COLO668 (cell line): ENCODE data around the gene JMJD1C.
"Not testable (repeated sequence)": the region's sequence is repeated elsewhere in the genome, so short reads cannot be mapped to it uniquely, and the experiment has no call there.

Source experiments
- DNase-seq: peaks from one replicate; lab custom pipeline; 2025; ENCODE audit not compliant: unreplicated experiment; lab: John Stamatoyannopoulos, UW

JMJD1C gene

DNA sequence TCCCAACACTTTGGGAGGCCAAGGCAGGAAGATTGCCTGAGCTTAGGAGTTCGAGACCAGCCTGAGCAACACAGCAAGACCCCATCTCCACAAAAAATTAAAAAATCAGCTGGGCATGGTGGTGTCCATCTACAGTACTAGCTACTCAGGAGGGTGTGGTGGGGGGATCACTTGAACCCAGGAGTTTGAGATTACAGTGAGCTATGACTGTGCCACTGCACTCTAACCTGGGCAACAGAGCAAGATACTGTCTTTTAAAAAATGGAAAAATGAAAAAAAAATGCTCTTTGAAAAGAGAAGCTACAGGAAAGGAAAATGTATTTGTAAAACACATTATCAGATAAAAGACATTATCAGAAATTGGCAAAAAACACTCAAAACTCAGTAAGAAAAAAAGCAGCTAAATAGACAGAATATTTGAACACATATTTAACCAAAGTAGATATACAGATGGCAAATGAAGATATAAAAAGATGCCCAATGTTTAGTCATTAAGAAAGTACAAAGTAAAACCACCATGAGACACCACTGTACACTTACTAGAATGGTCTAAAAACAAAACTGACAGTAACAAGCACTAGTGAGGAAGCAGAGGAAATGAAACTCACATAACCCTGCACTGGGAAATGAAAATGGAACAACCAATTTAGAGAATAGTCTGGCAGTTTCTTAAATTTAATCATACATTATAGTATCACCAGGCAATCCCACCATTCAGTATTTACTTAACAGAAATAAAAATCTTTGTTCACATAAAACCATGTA lies 292.1 kb downstream of the JMJD1C start:
- no peak for DNase-seq

DNA sequence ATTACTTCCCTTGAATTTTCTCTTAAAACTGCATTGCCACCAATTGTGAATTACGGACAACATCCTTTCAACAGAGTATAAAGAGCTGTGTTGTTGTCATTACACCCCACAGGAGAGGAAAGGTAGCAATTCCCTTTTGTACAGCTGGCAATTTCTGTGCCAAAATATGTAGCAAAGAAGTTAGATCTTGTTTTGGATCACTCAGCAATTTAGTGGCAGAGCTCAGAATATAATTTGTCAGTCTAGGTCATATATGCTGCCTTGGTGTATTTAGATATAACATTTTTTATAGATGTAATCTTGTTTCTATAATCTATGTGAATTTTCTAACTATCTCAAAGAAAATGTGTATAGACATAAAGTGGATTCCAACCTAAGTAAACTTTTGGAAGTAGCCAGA lies 293.9 kb downstream of the JMJD1C start:
- DNase-seq = no peak

DNA sequence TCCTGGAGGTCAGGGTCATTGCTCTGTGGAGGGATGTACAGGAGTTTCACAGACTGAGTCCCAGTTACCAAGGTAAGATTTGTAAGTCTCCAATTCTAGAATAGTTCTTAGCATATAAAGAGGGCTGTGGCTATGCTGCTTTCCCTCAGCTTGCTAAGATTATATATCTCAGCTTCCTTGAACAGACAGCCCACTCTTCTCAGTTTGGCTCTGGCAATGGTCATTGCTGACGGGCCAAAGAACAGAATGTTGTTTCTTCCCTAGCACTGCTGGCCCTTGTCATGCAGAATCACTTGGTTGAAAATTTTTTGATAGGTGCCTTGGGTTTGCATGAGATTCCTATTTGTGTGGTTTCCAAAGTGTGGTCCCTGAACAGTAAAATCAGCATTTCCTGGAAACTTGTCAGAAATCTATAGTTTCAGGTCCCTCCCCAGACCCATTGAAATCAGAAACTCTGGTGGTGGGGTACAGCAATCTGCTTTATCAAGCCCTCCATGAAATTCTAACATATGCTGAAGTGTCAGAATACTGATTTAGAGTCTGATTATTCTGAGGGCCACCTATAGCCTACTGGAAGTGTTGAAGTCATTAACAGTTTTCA lies 294.4 kb downstream of the JMJD1C start:
- no peak for DNase-seq

DNA sequence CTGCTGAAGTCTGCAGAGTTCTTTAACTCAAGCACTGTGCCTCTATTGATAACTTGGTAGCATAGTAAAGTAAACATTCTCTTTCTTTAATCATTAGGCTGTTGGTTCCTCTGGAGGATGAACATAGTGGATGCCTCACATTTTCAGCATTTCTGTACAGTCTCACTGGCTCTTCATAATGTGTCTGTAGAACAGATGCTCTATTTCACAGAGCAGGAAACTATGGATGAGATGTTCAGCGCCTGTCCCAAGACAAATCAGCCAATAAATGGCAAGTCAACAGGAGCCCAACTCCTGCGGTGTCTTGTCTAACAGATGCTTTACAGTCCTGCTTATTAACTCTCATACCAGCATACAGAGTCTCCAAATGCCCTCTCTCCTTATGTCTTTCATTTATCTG lies 296.2 kb downstream of the JMJD1C start:
- DNase-seq = no peak

DNA sequence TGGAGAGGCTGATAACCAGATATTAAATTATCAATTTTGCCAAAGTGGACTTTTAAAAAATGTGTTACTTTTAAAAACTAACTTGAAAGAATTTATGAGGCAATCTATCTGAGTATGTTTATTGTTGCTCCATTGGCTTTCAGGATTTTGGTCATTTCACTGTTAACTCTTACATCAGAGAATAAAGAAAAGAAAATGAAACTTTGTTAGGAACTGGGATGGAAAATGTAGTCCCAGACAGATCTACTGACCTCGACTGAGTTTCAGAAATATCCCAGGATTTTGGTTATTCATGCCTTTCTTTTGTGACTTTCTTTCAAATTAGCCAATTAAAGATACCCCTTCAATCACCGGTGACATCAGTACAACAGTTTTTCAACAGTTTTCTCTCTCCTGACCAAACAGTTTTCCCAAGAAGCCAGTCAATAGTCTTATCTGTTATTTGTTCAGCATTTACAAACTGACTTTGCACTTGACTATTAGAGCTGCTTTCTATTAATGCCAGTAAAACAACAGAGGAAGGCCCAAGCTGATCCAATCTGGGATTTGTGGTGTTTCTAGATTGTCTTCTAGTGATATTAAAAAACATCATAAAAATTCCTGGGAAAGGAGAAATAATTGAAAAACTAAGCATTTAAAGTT lies 296.8 kb downstream of the JMJD1C start:
- no peak for DNase-seq

DNA sequence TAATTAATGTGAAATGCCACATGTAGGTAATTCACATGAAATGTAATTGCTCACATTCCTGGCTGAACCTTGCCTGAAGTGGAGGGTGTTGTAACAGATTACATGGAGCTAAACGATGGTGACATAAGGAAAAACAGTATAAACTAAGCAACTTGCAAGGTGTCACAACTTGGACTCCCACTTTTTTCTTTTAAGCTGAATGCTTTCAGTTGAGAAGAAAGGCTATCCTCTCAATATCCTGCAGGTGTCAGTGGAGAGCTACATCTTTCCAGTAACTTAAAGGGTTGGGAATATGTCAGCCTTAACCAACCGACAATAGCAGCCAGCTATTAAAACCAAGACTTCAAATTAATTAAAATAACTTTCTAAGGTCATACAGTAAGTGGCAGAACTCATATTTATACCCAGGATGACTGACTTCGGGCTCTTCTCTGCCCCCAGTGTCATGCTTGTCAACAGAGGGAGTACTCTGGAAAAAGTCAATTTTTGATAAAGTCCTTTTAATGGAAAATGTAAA lies 299.0 kb downstream of the JMJD1C start:
- DNase-seq = peak; percentile 12

DNA sequence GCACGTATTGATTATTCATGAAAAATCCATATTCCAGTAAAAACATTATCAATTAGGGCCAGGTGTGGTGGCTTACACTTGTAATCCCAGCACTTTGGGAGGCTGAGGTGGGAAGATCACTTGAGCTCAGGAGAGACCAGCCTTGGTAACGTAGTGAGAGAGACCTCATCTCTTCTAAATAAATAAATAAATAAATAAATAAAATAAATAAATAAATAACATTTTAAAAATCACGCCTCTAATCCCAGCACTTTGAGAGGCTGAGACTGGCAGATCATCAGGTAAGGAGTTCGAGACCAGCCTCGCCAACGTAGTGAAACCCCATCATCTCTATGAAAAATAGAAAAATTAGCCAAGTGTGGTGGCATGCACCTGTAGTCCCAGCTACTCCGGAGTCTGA lies 300.5 kb downstream of the JMJD1C start:
- DNase-seq = no peak

DNA sequence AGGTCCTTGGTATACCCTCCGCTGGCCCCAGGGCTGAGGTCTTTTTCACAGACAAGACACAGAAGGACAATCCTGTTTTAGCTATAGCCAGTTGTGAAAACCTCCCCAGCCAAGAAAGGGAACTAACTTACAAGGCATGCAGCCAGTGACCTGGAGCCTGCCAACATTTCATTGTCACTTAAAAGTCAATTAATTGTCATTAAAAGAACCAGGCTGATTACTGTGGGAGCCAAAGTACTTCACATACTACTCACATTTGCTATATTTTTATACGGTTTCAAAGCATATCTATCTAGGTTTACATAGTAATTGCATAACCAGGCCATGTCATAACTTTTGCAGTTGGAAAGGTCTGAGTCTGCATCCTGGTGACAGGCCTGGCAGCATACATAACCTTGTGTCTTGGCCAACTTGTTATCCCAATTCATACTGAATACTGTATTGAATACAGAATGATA lies 301.6 kb downstream of the JMJD1C start:
- no peak for DNase-seq

DNA sequence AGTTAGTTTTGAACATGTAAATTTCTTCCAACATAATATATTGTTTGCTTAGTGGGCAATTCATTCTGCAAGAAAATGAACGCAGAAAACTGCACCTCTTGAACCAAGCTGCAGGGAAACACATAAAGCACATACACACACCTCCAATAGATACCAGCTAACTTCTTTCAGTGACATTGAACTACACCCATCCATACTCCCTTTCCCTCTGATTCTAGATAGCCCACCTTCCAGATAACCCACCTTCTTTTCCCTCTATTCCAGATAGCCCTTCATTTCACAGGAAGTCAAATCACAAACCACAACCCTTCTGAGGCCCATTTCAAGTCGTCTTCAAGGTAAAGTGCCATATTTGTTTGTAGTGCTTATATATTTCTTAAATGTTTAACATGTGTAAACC lies 304.2 kb downstream of the JMJD1C start:
- no peak for DNase-seq

DNA sequence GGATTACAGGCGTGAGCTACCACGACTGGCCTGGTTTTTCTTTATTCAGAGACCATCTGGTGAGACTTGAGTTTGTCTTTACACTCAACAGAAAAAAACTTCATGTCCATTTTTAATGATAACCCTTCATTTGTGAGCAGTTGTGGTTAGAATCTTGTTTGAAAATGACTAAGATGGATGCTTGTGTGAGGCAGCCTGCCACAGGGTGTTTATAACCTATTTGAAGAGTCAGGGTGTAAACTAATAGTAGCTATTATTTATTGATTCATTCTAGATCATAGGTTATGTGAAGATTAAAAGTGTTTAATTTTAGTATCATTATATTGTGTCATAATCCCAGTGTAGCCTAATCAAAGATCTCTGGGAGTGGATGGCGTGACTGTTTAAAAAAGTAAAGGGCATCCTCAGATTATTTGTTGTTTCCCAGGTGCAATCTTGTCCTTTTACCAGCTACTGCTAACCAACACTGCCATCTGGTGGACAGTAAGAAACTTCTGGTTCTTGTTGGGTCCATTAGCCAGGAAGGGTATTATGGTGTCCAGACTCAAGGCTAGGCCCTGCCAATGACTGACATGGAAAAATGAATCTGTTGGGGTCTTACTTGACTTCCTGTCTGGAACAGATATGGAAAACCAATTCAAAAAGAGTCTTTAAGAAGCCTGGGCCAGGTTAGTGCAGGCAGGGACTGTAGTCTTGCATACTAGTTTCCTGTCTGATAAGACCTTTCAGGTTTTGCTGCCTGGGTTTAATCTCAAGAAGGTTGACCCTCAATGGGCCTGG lies 307.7 kb downstream of the JMJD1C start:
- DNase-seq = peak; percentile 39

DNA sequence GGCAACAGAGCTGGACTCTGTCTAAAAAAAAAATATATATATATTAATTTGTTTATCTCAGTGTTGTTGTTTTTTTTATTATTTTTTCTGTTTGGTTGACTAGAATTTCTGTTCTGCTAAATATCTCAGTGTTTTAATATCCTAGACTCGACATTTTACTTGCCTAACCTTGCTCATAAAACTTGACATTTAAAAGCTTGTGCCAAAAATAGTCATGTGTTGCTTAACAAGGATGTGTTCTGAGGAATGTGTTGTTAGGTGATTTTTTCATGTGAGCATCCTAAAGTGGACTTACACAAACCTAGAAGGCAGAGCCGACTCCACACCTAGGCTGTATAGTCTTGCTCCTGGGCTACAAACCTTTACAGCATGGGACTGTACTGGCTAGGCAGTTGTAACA lies 309.5 kb downstream of the JMJD1C start:
- DNase-seq = no peak

DNA sequence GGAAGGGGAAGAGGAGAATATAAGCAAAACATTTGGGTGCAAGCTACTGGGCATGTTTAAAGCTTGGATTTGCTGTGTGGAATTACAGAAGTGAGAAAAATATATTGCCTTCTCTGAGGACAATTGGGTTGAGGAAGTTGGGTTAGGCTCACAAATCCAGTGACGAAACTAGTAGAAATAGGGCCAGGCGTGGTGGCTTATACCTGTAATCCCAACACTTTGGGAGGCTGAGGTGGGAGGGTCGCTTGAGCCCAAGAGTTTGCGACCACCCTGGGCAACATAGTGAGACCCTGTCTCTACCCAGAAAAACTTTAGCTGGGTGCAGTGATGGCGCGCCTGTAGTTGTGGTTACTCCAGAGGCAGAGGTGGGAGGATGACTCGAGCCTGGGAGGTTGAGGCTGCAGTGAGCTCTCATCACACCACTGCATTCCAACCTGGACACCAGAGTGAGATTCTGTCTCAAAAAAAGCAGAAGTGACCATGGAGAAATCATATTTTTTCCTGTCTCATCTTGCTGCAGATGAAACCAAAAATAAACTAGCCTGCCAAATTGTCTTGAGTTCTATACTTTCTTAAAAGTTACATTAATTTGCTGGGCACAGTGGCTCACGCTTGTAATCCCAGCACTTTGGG lies 310.3 kb downstream of the JMJD1C start:
- no peak for DNase-seq

DNA sequence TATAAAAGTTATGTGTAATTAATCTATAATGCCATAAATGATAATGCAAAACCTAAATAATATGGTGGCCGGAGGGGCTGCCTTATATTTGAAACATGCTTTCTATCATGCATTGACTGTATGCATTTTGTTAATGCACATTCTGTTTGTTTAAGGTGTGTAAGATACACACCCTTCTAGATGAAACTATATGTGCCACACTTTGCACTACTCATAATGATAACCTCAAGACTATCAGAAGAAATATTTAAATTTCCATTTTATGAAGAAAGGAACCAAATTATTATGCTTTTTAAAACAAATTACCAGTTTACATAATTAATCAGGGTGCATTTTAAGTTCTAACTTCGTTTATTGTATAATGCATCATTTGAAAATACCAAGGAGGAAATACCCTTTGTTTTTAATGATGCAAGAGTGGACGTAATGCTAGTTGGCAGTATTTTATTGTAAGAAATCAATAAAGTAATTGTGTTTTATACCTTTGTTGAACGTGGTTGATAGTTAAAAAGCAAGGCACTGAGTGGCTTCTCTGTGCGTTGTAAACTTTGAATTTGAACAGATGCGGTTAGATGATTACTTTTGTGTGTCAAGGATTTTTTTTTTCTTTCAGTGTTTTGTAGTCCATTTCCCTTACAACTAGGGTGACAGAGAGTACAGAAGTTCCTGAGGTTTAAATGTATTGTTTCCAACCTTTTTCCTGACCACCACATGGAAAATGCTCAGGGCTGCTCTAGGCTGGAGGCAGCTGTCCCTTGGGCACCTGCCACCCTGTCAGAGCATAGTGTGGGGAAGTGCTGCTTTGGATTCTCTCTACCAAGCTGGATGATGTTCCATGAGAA lies 311.0 kb downstream of the JMJD1C start:
- DNase-seq = no peak

DNA sequence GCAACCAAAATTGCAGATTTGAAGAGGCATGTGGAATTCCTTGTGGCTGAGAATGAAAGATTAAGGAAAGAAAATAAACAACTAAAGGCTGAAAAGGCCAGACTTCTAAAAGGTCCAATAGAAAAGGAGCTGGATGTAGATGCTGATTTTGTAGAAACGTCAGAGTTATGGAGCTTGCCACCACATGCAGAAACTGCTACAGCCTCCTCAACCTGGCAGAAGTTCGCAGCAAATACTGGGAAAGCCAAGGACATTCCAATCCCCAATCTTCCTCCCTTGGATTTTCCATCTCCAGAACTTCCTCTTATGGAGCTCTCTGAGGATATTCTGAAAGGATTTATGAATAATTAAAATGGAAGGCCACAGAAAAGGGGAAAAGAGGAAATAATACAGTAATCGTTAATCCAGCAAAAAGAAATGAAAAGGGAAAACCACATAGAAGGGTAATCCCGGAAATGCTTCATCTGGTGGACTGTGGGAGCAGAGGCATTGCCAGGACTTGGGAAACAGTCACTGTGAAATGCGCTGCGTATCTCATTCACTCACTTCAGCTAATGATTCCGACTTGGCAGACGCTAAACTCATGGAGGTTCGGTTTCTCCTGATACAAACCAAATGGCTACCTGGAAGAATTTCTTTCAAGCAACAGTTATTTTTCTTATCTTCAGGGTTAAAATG lies 311.8 kb downstream of the JMJD1C start:
- not testable (repeated sequence) for DNase-seq

DNA sequence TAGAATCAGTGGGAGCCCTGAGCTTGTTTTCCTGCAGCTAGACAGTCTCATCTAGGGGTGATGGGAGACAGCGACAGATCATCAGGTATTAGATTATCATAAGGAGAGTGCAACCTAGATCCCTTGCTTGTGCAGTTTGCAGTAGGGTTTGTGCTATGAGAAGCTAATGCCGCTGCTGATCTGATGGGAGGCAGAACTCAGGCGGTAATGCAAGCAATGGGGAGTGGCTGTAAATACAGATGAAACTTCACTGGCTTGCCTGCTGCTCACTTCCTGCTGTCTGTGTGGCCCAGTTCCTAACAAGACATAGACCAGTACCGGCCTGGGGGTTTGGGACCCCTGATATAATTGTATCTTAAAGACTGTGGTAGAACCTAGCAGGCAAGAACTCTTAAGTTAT lies 315.0 kb downstream of the JMJD1C start:
- no peak for DNase-seq

DNA sequence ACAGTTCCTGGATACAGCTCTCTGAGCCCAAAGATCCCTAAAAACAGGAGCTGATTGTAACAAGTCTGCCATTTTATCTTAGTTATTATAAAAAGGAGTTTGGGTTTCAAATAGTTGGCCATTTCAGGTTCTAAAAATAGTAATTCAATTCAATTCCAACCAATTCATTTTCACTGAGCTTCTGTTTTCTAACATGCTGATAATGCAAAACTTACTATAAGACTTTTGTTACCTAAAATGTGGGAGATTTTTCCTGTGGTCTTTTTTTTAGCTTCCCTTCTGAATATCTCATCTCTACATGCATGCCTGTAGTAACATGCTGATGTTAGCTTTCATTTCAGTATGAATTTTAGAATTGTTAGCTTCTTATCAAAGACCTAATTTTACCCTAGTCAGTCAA lies 319.3 kb downstream of the JMJD1C start:
- DNase-seq = no peak

DNA sequence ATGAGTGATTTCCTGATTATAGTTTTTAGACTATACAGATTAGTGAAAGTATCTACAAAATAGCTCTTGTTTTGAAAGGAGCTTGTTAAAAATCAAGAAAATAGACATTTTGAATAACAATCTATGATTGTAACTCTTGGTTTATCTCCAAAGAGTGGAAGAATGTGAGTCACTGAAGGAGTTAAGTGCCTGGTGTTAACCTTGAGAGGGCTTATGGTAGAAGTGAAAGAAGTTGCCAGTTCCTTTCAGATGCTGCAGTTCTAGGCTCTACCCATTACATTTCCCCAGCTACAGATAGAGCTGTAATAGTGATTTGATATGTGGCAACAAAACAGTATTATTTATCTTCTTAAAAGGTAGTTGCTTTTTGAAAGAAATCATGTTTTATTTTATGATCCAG lies 320.0 kb downstream of the JMJD1C start:
- no peak for DNase-seq

DNA sequence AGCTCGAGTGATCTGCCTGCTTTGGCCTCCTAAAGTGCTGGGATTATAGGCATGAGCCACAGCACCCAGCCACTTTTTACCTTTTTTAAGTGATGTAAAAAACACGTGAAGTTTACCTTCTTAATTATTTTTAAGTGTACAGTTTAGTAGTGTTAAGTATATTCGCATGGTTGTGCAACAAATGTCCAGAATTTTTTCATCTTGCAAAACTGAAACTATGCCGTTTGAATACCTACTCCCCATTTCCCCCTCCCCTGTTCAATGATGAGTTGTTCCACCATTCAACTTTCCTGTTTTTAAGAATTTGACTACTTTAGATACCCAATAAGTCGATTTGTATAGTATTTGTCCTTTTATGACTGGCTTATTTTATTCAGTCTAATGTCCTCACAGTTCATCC lies 321.8 kb downstream of the JMJD1C start:
- no peak for DNase-seq

DNA sequence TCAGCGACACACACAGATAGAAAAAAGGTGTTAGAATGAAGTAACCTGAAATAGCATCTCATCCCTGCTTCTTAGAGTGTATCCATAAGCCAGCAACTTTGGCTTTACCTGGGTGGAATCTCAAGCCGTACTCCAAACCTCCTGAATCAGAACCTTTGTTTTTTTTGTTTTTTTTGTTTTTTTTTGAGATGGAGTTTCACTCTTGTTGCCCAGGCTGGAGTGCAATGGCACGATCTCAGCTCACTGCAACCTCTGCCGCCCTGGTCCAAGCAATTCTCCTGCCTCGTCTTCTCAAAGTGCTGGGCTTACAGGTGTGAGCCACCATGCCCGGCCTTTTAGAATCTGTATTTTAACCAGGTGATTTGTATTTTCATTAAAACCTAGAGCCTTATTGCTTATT lies 323.6 kb downstream of the JMJD1C start:
- no peak for DNase-seq
